ENCODE data around the gene APOL4. TPM values are rescaled to one million over a fixed set of nuclear protein-coding genes. Genes with fewer than 3 reads are reported as not detected.

Gene APOL4
- total RNA-seq, 1 experiment from 2014 or later, result not detected

- Histone ChIP-seq H4K20me1 (ENCODE audit: insufficient read depth) (no peaks in the 10 kb centered on the region), H3K4me2 (no peak overlapping the region), H3K4me1 (replicated peaks; ENCODE audit: insufficient read depth) (no peaks in the 10 kb centered on the region), H3K27me3 (ENCODE audit: insufficient read depth, low read depth) (peaks cover 16% of the 10 kb centered on the region; the same call in 1 of the 2 replicates), H3K9me2 (ENCODE audit: insufficient read depth) (no peaks in the 10 kb centered on the region), H3K27ac (no peak overlapping the region), H3K79me2 (ENCODE audit: low read depth) (no peaks in the 10 kb centered on the region), H3K4me3 (no peak overlapping the region), H2AFZ (no peak overlapping the region), H3K36me3 (ENCODE audit: low read depth) (no peaks in the 10 kb centered on the region), H3F3A (ENCODE audit: insufficient read depth, low read depth) (no peaks in the 10 kb centered on the region), H3K9me3 (ENCODE audit: insufficient read depth, low read depth) (no peaks in the 10 kb centered on the region)
- TF ChIP-seq CTCF (conservative IDR thresholded peaks at IDR 0.05) (no peak), EZH2 (IDR thresholded peaks at IDR 0.05; ENCODE audit: low read depth) (no peak)
- DNase-seq, result no peak
- ChIA-PET CTCF (interaction anchor here (0.6 kb wide), 1 partner anchor 291 kb away, joined by 8 read pairs; no protein-coding TSS in a partner anchor), POLR2A (ENCODE audit: unreplicated experiment) (no interaction called here)
- BruUV-seq (replicated peaks), result no TSS peak
- intact Hi-C loops (cut with micrococcal nuclease; ENCODE audit: unreplicated experiment), result no loop called here
These were observed 7.2 kb downstream of the APOL4 start for GRCh38 chr22:36194385-36194784.

- Histone ChIP-seq H3K9me2 (ENCODE audit: insufficient read depth) (no peaks in the 10 kb centered on the region), H3K27ac (no peak overlapping the region), H3K4me1 (replicated peaks; ENCODE audit: insufficient read depth) (no peaks in the 10 kb centered on the region), H3K27me3 (ENCODE audit: insufficient read depth, low read depth) (peaks cover 23% of the 10 kb centered on the region; the same call in 1 of the 2 replicates), H4K20me1 (ENCODE audit: insufficient read depth) (no peaks in the 10 kb centered on the region), H3K36me3 (ENCODE audit: low read depth) (no peaks in the 10 kb centered on the region), H3F3A (ENCODE audit: insufficient read depth, low read depth) (no peaks in the 10 kb centered on the region), H3K79me2 (ENCODE audit: low read depth) (no peaks in the 10 kb centered on the region), H2AFZ (no peak overlapping the region), H3K4me3 (no peak overlapping the region), H3K4me2 (no peak overlapping the region), H3K9me3 (ENCODE audit: insufficient read depth, low read depth) (no peaks in the 10 kb centered on the region)
- BruUV-seq (replicated peaks), result no TSS peak
- intact Hi-C loops (cut with micrococcal nuclease; ENCODE audit: unreplicated experiment), result no loop called here
- TF ChIP-seq EZH2 (IDR thresholded peaks at IDR 0.05; ENCODE audit: low read depth), result no peak
- no peak for TF ChIP-seq CTCF (conservative IDR thresholded peaks at IDR 0.05)
- ChIA-PET POLR2A (ENCODE audit: unreplicated experiment) (no interaction called here), CTCF (no interaction called here)
- DNase-seq, result no peak
These were observed 8.0 kb downstream of the APOL4 start for GRCh38 chr22:36193577-36193976.

GRCh38 chr22:36193171-36193570, 8.4 kb downstream of the APOL4 start:
- POLR2A ChIA-PET (ENCODE audit: unreplicated experiment), result no interaction called here

More at GRCh38 chr22:36193171-36193570, 8.4 kb downstream of the APOL4 start:
- Histone ChIP-seq H3K27me3 (ENCODE audit: insufficient read depth, low read depth) (peaks cover 27% of the 10 kb centered on the region; the same call in 1 of the 2 replicates), H3K27ac (no peak overlapping the region), H3K36me3 (ENCODE audit: low read depth) (no peaks in the 10 kb centered on the region), H4K20me1 (ENCODE audit: insufficient read depth) (no peaks in the 10 kb centered on the region), H3K9me2 (ENCODE audit: insufficient read depth) (no peaks in the 10 kb centered on the region), H3K4me2 (no peak overlapping the region), H3F3A (ENCODE audit: insufficient read depth, low read depth) (no peaks in the 10 kb centered on the region), H3K79me2 (ENCODE audit: low read depth) (no peaks in the 10 kb centered on the region), H2AFZ (no peak overlapping the region), H3K4me3 (no peak overlapping the region), H3K9me3 (ENCODE audit: insufficient read depth, low read depth) (no peaks in the 10 kb centered on the region), H3K4me1 (replicated peaks; ENCODE audit: insufficient read depth) (no peaks in the 10 kb centered on the region)
- TF ChIP-seq CTCF (conservative IDR thresholded peaks at IDR 0.05) (no peak), EZH2 (IDR thresholded peaks at IDR 0.05; ENCODE audit: low read depth) (no peak)
- BruUV-seq (replicated peaks), result no TSS peak
- DNase-seq, result no peak
- CTCF ChIA-PET, result no interaction called here
- intact Hi-C loops (cut with micrococcal nuclease; ENCODE audit: unreplicated experiment), result no loop called here

Data from PC-9 (cell line).